Uterus (tissue), 2 donors: ENCODE results near the gene VAC14.

Source experiments
- CTCF ChIP-seq, 4 experiments: fragments of 200-600 bp in 2 of 4; fragments of 450-650 bp in 2 of 4; sonication (generic) in 2 of 4; IDR thresholded peaks; one replicate each; pipeline ENCODE4 v1.5.1; 2016 to 2019; ENCODE audit warnings: antibody characterized with exemption in 4 of 4, mild to moderate bottlenecking in 2 of 4, moderate library complexity in 1 of 4
- POLR2A ChIP-seq, 2 donors: fragments of 450-650 bp; IDR thresholded peaks; one replicate each; pipeline ENCODE4 v1.6.1; 2016; ENCODE audit warnings: antibody characterized with exemption in 2 of 2, mild to moderate bottlenecking in 1 of 2, moderate library complexity in 1 of 2

GRCh38 chr16:70656065-70656711 lies 144.8 kb downstream of the VAC14 start:
- no peak for TF ChIP-seq CTCF (IDR thresholded peaks at IDR 0.05)
- no peak for TF ChIP-seq POLR2A (IDR thresholded peaks at IDR 0.05)
